ENCODE data around the gene CLSTN2.

GRCh38 chr3:140167600-140168281 is 232.8 kb downstream of the CLSTN2 start:
- TF ChIP-seq CTCF (IDR thresholded peaks at IDR 0.05; ENCODE audit: insufficient read depth, low read depth, low read length) (no peak), EZH2 (IDR thresholded peaks at IDR 0.05; ENCODE audit: insufficient read depth, low read length) (no peak)
